GM19328 (cell line): Measurements from ENCODE around the gene TEX48.

Experiments used
- ATAC-seq: cut with Tn5 transposase; IDR thresholded peaks from one replicate; pipeline ENCODE4 v1.9.1; 2021; ENCODE audit warnings: mild to moderate bottlenecking, moderate library complexity; ENCODE audit not compliant: unreplicated experiment

Gene TEX48

GRCh38 chr9:114669961-114670360, 12.0 kb downstream of the TEX48 start:
- ATAC-seq = no peak

- no peak for ATAC-seq
These were observed 13.8 kb downstream of the TEX48 start for GRCh38 chr9:114668146-114668545.

GRCh38 chr9:114666851-114667250, 15.1 kb downstream of the TEX48 start:
- ATAC-seq = no peak

GRCh38 chr9:114666401-114666800, 15.6 kb downstream of the TEX48 start:
- no peak for ATAC-seq

GRCh38 chr9:114664181-114664580, 17.8 kb downstream of the TEX48 start:
- no peak for ATAC-seq

- no peak for ATAC-seq
These were observed 19.7 kb downstream of the TEX48 start for GRCh38 chr9:114662081-114662989.

- ATAC-seq = no peak
These were observed 24.3 kb downstream of the TEX48 start, which contains the start of gene TEX53 for GRCh38 chr9:114657705-114658104. Gene TEX53 (minus strand): TSS chr9:114657805. CDS start chr9:114657774, 31 bp downstream.

- no peak for ATAC-seq
These were observed 25.7 kb downstream of the TEX48 start for GRCh38 chr9:114656301-114656700.

GRCh38 chr9:114655689-114656088, 26.3 kb downstream of the TEX48 start:
- no peak for ATAC-seq

- no peak for ATAC-seq
These were observed 28.3 kb downstream of the TEX48 start for GRCh38 chr9:114653556-114654159.

- ATAC-seq = no peak
These were observed 29.0 kb downstream of the TEX48 start for GRCh38 chr9:114652776-114653555.

GRCh38 chr9:114643896-114644295, 38.1 kb downstream of the TEX48 start:
- no peak for ATAC-seq

GRCh38 chr9:114643001-114643400, 39.0 kb downstream of the TEX48 start:
- ATAC-seq = no peak

GRCh38 chr9:114641967-114642366, 40.0 kb downstream of the TEX48 start:
- ATAC-seq = no peak

- no peak for ATAC-seq
These were observed 43.6 kb downstream of the TEX48 start for GRCh38 chr9:114638404-114638803.

GRCh38 chr9:114634387-114634786, 47.6 kb downstream of the TEX48 start:
- no peak for ATAC-seq

- no peak for ATAC-seq
These were observed 48.4 kb downstream of the TEX48 start for GRCh38 chr9:114633438-114634089.

GRCh38 chr9:114631166-114631565, 50.8 kb downstream of the TEX48 start:
- no peak for ATAC-seq

- no peak for ATAC-seq
These were observed 52.4 kb downstream of the TEX48 start for GRCh38 chr9:114629563-114630090.

GRCh38 chr9:114627553-114627952, 54.4 kb downstream of the TEX48 start:
- ATAC-seq = no peak
